NCI-H82 treated with DMSO at 0.1 percent for 48 hours (cell line): ENCODE data around the gene TTYH3.

ENCODE experiments used
- DNase-seq: peaks from one replicate; lab custom pipeline; 2025; ENCODE audit not compliant: unreplicated experiment; lab: John Stamatoyannopoulos, UW

The TTYH3 gene

DNA sequence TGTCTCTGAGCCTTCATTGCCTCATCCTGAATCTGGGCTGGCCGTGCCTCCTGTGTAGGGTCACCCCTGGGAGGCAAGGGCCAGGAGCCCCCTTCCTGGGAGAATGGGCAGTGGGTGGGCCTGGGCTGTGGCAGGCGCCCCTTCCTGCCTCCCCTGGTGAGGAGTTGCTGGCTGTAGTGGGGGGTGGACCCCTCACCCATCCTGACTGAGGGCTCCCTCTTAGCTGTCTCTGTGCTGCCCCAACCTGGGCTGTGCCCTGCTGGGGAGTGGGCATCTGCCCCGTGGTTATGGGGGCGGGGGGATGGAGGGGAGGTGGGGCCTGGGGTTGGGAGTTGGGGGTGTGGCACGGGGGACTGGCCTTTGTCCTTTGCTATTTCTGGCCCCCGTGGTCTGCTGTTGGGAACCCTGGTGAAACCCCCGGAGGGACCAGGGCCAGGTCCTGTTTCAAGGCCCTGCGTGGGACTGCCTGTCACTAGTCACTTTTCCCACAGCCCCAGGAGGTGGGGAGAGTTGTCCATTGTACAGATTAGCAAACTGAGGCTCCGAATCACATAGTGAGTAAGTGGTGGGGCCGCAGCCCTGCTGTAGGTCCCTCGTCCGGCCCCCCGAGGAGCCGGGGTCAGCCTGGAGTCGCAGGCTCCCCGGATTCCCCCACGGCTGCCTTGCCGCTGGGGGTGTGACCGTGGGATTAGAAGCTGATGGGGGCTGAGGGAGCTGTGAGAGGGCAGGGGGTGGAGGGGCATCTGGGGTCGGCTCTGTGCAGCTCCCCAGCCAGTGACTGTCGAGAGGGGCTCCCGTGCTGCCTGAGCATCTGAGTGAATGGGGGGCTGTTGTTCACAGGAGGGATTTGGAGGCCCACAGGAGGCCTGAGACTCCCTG is 2.7 kb downstream of the TTYH3 start:
- no peak for DNase-seq

DNA sequence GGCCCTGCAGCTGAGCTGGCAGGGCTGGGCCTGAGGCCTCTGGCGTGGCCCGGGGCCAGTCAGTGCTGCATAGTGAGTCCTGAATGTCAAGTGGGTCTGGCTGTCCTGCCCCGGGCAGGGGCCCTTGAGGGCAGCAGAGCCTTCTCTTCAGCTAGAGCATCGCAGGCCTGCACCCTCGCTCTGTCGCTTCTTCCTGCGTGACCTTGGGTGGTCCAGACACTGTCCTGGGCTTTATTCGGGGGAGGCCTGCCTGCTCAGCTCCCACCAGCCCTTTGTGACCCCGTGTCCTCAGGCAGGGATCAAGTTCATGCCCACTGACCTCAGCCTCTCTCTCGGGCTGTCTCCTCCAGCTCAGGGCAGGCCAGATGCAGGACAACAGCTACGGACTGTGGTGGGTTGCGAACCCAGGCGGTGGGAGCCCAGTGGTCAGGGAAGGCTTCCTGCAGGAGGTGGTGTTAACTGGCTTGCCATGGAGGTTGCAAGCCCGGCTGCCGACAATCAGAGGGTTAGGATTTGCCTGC is 3.4 kb downstream of the TTYH3 start:
- no peak for DNase-seq

DNA sequence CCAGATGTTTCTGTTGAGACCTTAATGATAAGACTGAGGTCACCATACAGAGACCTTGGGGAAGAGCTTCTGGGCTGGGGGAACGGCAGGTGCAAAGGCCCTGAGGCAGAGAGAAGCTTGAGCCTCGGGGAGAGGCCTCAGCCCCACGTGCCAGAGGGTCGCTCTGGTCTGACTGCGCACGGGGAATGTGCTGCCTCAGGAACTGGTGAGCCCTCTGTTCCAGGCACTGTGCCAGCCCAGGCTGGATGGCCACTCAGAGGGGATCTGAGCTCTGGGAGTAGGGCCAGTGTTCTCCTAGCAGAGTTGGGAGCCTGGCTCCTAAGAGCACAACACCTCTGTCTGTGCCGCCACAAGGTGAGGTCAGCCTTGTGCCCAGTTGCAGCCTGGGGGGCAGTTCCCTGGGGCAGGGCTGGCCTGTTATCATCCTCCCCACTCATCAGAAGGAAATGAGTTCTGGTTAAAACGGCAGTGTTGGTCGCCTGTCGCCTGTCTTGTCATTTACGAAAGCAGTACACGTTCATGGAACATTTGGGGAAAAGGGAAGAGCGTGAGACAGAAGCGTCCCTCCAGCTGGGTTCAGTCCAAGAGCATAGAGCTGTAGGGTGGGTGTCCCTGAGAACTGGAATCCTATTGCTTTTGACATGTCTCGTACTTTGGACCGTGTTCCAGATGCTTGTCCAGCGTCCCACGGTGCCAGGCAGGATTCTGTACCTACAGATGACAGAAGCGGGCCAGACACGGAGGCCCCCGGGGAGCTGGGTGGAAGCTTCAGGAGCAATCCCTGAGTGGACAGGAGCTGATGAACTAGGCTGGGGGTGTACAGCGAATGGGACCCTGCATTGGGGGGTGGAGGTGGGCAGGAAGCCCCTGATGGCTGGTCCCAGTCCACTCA is 4.3 kb downstream of the TTYH3 start:
- DNase-seq, result no peak

DNA sequence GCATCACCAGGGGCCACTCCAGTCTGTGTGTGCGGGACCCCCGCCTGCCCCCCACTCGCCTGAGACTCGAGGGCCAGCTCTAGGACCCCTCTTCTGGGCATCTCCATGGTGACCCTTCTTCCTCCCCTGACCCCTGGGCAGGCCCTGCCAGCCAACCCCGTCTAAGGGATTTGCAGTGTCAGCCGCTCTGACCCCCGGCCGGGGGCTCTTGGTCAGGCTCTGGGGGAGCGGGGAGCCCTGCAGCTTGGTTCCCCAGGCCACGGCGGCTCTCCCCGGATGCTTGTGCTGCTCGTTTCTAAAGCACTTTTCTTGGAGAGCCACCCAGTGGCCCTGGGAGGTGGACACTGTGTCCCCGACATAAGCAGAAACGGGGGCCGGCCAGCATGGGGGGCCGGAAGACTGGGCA is 5.3 kb downstream of the TTYH3 start:
- DNase-seq, result no peak

DNA sequence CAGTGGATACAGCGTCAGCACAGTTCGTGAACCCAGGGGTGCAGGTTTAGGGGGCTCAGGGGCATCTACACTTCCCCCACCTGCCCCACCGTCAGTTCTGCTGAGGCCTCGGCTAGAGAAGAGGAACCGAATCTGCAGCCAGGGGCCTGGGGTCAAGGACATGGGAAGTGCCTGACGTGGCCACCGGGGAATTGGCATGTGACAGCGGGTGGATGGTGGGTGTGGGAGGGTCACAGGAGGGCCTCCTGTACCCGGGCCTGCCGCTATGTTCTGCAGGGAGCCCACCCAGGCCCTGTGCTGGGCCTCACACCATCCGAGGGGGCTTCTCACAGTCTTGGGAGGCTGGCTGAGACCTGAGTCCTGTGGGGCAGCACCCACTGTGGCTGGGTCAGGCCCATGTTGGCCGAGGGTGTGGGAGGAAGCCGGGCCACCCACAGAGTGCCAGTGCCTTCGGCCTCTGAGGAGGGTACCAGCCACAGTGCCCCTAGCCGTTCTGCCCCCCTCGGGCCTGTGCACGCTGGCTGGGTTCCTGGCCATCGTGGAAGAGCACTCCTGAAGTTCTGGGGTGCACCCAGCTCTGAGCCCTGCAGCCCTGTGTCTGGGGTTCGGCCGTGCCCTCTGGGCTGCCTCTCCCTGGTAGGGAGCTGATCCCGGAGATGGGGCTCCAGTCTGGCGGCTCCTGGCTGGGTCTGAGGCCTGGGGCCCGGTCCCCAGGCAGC is 5.9 kb downstream of the TTYH3 start:
- no peak for DNase-seq

DNA sequence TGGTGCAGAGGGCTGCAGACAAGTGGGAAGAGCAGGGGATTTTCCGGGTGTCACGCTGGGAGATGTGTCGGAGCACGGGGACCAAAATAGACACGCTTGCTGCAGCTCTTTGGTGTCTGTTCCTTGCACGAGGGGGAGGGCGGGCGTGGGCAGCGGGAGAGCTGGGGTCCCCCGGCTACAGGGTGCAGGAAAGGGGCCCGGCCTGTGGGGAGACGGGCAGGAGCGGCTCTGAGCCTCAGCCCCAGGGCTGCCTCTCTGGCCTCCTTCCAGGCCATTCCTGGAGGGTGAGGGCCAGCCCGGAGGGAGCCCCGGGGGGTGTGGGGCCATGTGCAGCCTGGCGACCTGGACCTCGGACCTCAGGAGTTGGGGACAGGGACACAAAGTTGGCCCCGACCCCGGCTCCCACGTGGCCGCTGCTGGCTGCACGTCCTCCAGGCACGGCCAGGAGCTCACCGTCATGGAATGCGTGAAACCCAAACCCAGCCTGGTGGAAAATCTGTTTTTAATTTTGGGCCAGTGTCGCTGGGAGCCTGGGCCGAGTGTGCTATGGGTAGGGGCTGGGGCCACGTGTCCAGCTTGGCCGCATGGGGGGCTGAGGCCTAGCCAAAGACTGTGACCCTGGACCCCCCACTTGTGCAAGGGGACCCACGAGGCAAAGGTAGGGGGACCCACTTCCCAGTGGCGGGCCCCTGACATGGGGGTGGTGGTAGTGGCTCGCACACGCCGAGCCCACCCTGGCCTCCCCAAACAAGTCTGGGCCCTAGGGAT is 6.6 kb downstream of the TTYH3 start:
- no peak for DNase-seq

DNA sequence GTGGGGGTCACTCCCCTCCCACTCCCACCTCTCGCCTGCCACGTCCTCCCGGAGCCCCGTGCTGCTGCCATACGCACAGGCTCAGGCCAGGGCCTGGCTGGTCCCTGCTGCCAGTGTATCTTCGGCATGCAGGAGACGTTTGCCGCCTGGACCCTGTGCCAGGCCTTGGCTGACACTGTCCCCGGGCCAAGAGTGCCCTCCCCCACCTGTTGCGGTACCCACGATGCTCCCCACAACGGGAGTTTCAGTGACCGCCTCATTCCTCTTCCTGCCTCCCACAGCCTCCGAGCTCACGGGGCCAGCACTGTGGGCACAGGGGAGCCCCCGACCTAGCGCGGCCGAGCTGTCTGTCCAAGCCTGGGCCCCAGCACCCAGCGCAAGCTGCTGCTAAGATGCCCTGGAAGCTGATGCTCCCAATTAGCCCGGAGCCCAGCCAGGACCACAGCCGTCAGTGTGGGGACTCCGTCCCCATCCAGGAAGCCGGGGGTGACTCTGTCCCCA is 7.4 kb downstream of the TTYH3 start:
- DNase-seq, result no peak

DNA sequence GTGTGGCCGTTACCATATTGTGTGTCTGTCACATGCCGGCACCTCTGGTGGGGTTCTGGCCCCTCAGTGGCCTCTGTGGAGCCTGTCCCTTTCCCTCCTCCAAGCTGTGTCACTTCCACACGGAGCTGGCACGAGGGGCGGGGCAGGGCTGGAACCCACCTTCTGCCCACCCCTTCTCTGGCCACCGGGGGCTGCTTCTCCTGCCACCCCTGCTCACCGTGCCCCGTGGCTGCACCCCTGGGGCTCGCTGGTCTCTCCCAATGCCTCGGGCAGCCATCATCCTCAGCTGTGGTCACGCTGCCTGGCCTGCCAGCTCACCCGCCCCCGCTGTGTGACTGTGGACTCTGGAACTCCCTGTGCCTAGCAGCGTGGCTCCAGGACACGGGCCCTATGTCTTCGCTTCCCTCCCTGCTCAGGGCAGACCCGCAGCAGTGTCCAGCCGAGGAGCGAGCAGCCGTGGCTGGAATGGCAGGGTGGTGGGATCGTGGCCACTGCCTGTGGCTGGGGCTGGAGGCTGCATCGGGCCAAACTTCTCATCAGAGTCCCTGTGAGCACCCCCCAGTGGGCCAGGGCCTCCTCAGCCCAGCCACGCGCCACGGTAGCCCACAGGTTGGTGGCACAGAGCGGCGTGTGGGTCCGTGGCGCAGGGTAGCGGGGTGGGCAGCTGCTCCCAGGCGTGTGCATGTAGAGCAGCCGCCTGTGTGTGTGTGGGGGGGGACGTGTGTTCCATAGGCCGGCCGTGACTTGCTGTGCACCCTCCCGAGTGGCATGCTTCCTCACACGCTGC is 8.1 kb downstream of the TTYH3 start:
- DNase-seq, result no peak

DNA sequence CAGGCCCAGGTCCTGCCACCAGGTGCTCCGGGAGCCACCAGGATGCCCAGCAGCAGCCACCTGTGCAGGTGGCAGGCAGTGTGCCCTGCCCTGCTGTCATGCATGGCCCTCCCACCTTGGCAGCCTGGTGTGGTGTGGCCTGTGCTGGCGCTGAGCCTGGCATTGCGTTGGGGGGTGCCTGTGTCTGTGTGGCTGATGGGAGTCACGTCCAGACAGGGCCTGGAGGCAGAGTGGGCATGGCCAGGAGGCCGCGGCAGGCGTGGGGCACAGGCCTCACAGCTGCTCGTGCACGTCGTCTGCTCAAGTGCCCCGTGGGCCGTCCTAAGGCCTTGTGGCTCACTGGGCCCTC is 8.7 kb downstream of the TTYH3 start:
- no peak for DNase-seq

DNA sequence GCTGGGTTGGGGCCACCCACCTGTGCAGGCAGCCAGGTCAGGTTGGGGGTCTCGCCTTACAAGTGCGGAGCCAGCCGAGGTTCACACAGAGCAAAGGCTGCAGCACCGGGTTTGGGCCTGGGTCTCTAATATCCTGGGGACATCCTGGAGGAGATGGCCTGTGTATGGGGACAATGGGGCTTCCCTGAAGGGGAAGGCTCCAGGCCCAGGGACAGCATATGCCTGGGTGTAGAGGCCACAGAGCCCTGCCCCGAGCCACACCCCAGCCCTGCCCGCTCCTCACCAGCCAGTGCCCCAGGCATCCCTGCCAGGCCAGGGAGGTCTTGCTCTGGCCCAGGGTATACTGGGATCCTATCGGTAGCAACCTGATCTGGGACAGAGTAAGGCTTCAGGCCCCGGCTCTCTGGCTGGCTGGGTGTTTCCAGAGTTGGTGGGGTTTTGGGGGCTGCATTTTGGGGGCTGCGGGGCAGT is 9.1 kb downstream of the TTYH3 start:
- no peak for DNase-seq

DNA sequence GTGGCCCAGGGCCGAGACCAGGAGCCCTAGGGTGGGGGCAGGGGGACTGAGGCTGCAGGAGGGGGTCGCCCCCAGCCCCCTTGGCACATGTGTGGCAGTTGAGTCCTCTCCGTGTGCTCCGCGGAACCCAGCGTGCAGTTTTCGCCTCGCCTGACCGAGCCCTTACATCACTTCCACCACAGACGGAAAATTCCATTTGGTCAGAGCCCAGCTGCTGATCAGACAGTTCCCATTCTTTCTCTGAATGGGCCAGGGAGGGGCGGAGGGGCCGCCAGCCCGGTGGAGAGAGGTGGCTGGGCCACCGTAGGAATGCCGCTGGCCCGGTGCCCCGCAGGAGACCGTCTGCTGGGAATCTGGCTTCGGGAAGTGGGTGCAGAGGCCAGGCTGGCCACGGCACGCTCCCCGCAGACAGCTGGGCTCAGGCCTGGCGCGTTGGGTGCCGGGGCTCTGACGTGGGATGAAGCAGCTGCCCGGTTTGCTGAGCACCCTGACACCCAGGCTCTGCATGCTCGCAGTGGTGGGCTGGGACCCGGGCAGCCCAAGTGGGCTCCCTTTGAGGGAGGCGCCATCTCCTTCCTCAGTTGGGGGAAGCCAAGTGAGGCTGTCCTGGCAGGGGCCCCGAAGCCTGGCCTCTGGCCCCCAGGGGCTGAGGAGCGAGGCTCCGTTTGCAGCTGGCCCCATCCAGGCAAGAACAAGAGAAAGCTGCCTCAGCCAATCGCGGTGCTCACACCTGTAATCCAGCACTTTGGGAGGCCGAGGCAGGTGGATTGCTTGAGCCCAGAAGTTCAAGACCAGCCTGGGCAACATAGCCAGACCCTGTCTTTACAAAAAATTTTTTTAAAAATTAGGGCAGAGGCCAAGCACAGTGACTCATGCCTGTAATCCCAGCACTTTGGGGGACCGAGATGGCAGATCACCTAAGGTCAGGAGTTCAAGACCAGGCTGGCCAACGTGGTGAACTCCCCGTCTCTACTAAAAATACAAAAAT is 9.9 kb downstream of the TTYH3 start:
- DNase-seq, result no peak

DNA sequence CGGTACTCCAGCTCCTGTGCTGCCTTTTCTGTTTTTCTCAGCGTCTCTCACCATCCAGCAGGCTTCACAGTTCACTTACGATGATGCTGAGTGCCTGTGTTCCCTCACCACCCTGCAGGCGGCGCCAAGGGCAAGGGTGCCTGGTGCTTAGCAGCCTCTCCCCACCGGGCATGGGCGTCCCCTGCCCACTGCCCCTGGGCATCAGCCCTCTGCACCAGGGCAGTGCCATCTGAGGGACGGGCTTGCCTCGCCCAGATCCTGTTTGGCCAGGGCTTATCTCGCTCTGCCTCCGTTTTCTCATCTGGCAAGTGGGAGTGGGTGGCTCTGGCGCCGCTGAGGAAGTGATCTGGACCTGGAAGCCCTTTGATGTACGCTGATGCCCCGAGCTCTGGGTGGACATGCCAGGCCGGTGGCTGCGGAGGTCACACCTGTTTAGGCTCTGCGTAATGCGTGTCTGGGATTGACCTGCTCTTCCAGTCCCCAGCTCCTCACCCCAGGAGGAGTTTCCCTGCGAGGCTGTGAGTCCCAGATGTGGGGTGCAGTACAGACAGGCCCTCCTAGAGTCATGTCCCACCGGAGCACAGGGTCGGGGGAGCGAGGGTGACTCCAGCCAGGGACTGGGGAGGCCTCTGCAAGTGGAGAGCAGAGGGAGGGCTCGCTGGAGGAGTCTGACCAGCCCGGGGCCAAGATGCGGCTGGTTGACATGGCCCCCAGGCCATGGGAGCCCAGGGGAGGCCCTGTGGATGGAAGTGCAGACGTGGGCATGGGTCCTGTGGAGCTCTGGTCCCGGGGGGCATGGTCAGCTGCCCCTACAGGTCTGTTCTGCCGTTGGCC is 11.8 kb downstream of the TTYH3 start:
- no peak for DNase-seq

DNA sequence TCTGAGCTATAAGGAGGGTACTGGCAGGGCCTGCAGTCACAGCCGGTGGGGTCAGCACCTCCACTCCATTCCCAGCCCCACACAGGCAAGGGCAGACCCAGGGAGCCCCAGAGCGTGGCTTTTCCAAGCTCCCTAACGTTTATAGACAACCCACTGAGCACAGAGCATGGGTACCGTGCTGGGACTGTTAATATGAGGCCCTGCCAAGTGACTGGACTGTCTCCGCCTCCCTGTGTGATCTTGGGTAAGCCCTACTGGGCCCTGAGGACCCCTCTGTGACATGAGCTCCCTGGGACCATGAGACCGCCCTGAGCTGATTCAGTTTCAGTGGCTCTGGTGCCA is 12.4 kb downstream of the TTYH3 start:
- no peak for DNase-seq

DNA sequence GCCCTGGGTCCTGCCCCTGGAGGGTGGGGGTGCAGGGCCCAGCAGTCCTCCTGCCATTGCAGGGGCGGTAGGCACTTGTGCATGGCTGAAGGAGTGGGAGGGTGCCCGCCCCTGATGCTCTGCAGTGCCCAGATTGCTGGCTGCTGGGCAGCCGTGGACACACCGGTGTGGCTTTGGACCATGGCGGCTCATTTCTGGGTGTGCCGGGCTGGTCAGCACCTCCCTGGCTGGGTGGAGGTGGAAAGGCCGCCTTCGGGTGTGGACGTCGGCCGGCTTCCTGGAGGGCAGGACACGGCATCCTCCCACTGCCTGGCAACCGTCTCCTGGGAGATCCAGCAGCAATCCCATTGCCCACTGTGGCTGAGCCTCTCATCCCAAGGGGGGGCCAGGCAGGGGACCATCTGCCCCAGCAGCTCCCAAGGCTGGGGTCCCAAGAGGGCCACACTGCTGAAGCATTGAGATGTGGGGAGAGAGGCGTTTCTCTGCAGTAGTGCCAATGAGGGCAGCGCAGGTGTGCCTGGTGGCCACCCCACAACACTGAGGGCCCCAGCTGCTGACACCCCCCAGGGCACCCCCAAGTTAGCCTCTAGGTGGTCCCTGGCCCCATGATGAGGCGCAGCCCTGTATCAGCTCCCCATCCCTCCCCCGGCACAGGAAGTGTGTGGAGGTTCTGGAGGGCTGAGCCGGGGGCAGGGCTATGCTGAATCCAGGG is 12.9 kb downstream of the TTYH3 start:
- no peak for DNase-seq

DNA sequence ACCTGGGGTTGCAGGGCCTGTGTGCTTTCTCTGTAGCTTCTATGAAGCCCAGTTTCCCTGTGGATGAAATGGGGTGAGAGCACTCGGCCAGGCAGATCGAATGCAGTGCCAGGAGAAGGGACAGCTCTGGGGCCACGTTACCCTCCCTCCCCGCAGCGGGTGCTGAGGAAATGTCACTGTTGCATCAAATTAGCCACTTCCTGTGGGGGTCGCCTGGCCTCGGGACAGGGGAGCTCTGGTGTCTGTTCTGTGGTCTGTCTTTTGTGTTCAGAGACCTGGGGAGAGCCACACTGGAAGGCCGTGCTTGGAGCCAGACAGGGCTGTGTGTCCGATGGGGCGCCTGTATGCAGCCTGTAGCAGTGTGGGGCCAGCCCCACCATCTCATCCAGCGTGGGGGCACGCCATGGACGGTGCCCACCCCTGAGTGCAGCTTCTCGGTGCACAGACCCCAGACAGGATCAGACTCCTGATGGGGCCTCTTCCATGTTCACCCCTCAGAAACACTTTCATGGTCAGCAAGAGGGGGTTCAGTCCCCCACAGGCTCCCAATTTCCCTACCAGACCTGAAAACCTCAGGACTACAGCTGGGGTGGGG is 13.6 kb downstream of the TTYH3 start:
- no peak for DNase-seq

DNA sequence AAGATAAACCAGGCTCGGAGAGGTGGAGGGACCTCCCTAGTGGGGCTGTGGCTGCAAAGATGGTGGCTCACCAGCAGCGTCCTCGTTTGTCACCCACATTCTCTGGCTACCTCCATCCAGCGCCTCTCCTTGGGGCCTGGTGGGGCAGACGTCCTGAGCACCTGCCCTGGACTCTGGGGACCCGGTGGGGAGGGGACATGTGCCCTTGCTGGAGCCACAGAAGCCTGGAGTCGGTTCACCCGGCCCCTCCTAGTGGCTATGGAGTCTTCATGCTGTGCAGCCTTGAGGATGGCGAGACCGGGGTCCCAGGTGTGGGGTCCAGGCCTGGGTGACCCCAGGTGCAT is 14.5 kb downstream of the TTYH3 start:
- DNase-seq, result no peak
